Prostate gland (tissue), 2 donors: ENCODE results near the gene FBXO9.

Experiments used
- POLR2A ChIP-seq: fragments of 450-650 bp; IDR thresholded peaks from one replicate; pipeline ENCODE4 v1.6.1; 2016; ENCODE audit warnings: antibody characterized with exemption, mild to moderate bottlenecking
- POLR2AphosphoS5 ChIP-seq: sonication (generic); formaldehyde crosslinking; IDR thresholded peaks from one replicate; pipeline ENCODE4 v1.6.1; 2017; ENCODE audit warnings: antibody characterized with exemption
- TF ChIP-seq, protein P1 (sequence below), 4 experiments: fragments of 200-600 bp in 2 of 4; fragments of 450-650 bp in 2 of 4; sonication (generic) in 2 of 4; IDR thresholded peaks; 1 replicate in 3 of 4; 2 replicates in 1 of 4; pipeline ENCODE4 v1.5.1; 2016 to 2019; ENCODE audit warnings: antibody characterized with exemption in 4 of 4, mild to moderate bottlenecking in 2 of 4, moderate library complexity in 2 of 4

DNA sequence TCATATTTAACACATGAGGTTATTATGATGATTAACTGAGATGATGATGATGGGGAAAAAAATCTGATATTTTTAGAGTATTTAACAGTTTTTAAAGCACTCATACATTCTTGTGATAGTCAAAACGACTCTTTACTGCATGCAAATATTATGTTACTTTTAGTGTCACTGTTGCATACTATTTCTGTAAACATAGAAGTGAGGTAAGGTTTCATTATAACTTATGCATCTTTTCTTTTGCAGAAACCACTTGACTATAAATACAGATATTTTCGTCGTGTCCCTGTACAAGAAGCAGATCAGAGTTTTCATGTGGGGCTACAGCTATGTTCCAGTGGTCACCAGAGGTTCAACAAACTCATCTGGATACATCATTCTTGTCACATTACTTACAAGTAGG, 30.1 kb downstream of the FBXO9 start:
- TF ChIP-seq, protein P1, sequence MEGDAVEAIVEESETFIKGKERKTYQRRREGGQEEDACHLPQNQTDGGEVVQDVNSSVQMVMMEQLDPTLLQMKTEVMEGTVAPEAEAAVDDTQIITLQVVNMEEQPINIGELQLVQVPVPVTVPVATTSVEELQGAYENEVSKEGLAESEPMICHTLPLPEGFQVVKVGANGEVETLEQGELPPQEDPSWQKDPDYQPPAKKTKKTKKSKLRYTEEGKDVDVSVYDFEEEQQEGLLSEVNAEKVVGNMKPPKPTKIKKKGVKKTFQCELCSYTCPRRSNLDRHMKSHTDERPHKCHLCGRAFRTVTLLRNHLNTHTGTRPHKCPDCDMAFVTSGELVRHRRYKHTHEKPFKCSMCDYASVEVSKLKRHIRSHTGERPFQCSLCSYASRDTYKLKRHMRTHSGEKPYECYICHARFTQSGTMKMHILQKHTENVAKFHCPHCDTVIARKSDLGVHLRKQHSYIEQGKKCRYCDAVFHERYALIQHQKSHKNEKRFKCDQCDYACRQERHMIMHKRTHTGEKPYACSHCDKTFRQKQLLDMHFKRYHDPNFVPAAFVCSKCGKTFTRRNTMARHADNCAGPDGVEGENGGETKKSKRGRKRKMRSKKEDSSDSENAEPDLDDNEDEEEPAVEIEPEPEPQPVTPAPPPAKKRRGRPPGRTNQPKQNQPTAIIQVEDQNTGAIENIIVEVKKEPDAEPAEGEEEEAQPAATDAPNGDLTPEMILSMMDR (IDR thresholded peaks at IDR 0.05): no peak
- TF ChIP-seq POLR2A (no peak), POLR2AphosphoS5 (no peak)
